ENCODE data around the gene PSMF1.
A peak's percentile ranks its signal among the peaks of the same experiment; 100 is the strongest.

PSMF1 gene

DNA sequence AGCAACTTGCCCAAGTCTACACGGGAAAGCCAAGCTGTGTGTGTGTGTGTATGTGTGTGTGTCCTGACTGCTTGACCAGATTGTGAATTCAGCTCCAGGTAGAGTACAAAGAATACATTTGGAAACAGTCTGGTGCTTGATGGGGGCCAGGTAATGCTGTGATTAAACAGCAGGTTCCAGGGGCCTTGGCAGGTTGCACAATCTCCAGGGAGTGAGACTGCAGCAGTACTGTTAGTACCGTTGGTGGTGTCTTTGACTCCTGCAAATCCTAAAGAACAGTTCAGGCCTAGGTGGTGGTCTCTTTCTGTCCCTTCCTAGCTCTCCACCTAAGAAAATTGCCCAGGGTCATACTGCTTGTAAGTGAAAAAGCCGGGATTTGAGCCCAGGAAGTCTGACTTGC is 11.2 kb upstream of the PSMF1 start:
- DNase-seq (ENCODE audit: low spot score) = no peak
- TF ChIP-seq, protein P1, sequence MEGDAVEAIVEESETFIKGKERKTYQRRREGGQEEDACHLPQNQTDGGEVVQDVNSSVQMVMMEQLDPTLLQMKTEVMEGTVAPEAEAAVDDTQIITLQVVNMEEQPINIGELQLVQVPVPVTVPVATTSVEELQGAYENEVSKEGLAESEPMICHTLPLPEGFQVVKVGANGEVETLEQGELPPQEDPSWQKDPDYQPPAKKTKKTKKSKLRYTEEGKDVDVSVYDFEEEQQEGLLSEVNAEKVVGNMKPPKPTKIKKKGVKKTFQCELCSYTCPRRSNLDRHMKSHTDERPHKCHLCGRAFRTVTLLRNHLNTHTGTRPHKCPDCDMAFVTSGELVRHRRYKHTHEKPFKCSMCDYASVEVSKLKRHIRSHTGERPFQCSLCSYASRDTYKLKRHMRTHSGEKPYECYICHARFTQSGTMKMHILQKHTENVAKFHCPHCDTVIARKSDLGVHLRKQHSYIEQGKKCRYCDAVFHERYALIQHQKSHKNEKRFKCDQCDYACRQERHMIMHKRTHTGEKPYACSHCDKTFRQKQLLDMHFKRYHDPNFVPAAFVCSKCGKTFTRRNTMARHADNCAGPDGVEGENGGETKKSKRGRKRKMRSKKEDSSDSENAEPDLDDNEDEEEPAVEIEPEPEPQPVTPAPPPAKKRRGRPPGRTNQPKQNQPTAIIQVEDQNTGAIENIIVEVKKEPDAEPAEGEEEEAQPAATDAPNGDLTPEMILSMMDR (IDR thresholded peaks at IDR 0.05; ENCODE audit: extremely low read depth, missing control alignments) = no peak

DNA sequence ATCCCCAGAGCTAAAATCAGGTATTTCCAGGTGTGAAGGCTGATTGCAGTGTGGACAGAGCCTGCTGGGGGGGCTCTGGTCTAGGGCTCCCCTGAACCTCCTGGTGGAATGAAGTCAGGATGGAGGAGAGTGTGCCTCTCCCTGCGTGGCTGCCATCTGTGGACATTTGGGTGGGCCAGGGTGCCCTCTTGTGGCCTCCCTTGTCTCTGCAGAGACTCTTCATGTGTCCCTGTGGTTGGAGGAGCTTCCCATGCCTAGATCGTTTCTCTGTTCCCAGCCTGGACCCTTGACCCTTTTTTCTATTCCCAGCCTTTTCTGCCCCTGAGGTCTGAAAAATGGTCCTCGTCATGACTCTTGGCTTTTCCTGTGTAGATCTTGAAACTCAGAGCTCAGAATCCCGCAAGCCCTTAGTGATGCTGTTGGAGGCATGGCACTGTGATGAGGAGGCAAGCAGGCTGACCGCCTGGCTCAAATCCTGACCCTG is 9.9 kb upstream of the PSMF1 start:
- TF ChIP-seq, protein P1 (IDR thresholded peaks at IDR 0.05; ENCODE audit: extremely low read depth, missing control alignments) = peak; percentile 79
- peak; percentile 71 for DNase-seq (ENCODE audit: low spot score)

DNA sequence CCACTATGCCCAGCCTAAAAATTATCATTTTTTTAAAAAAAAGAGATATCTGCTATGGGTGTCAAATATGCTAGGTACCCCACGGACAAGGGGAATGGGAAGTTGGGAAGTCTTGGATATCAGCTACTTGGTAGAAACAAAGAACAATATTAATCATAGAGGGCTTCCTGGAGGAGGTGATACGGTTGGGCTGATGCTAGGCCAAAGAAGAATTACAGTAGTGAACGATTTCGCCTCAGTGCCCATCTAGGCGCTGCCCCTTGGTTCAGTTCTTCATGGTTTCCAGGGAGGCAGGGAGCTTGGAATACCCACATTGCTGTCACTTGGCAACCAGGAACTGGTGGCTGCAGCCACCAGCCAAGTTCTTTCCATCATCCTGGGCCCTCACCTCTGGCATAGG is 5.5 kb upstream of the PSMF1 start:
- TF ChIP-seq, protein P1 (IDR thresholded peaks at IDR 0.05; ENCODE audit: extremely low read depth, missing control alignments) = no peak

DNA sequence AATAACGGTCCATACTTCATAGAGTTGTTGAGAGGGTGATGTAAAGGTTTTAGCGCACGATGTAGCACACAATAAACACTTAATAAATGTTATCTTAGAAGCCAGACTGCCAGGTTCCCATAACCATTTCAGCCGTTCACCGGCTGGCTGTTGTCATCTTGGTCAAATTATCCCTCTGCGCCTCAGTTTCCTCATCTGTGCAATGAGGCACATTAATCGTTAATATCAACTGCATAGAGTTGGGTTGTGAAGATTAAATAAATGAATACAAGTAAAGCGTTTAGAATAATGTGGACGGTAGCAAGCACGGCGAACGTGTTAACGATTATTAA is 432 bp upstream of the PSMF1 start:
- TF ChIP-seq, protein P1 (IDR thresholded peaks at IDR 0.05; ENCODE audit: extremely low read depth, missing control alignments) = no peak
- DNase-seq (ENCODE audit: low spot score) = no peak

More for the DNA sequence above, 5.5 kb upstream of the PSMF1 start:
- no peak for DNase-seq (ENCODE audit: low spot score)

DNA sequence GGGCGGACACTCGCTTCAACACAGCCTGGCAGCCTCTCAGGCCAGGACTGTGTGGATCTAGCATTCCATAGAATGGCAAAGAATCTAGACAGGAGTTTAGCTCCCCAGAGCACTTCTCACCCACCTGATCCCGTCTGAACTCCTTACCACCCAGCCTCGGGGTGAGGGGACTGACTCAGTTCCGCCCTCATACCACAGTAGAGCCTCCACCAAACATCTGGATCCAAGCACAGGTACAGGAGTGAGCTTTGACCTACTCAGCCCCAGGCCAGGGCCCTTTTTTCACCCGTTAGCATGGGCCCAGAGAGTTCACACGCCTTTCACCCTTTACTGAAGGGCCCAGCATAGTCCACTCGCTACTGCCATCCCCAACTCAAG is 715 bp downstream of the PSMF1 start:
- no peak for DNase-seq (ENCODE audit: low spot score)
- TF ChIP-seq, protein P1 (IDR thresholded peaks at IDR 0.05; ENCODE audit: extremely low read depth, missing control alignments) = no peak

DNA sequence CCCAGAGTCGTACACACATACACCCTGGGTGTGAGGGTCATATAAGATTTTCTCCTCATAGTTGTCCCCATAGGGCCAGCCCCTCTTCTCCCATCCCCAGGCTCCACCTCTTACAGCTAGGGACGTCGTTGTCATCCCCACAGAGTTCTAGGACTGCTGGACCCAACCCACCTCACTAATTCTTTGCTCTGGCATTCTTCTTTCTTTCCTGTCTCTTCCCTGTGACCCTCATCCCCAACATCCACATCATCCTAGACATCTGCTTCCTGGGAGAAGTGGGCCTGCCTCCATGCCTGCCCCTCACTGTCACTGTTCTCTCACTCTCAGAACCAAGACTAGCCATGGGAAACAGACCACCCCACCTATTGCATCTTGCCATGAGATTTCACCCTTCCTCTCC is 1.1 kb downstream of the PSMF1 start:
- TF ChIP-seq, protein P1 (IDR thresholded peaks at IDR 0.05; ENCODE audit: extremely low read depth, missing control alignments) = no peak
- DNase-seq (ENCODE audit: low spot score) = no peak

DNA sequence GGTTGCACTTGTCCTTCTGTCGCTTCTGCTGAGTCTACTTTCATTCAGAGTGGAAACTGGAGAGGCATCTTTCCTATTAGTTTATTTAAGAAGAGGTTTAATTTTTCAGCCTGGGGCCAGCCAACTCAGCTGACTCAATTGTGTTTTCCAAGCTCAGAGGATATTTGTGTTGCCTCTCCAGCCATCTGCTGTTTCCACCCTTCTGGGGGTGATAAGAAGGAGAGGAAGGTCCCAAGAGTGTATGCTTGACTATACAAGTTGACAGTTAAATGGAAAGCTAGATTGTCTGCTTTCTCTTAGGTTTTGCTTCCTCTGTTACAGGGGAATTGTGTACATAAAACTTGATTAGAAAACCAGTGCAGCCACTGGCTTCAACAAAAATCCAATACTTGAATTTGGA is 3.0 kb downstream of the PSMF1 start:
- DNase-seq (ENCODE audit: low spot score) = no peak
- TF ChIP-seq, protein P1 (IDR thresholded peaks at IDR 0.05; ENCODE audit: extremely low read depth, missing control alignments) = no peak

All from GM20000 (cell line).